Calu3 (cell line): ENCODE data around the gene COPZ1. TPM values are rescaled to one million over a fixed set of nuclear protein-coding genes. Genes with fewer than 3 reads are reported as not detected.

Source experiments
- BruUV-seq: library from RNA; stranded (reverse); fragments of 400-500 nt; replicated peaks from 2 replicates; lab custom pipeline; 2021; lab: Mats Ljungman, UMichigan
- CTCF ChIA-PET: fragments of 300-600 bp; sonication (Branson Sonifier 250); formaldehyde crosslinking; loops from one replicate; lab custom pipeline; 2022; ENCODE audit warnings: antibody characterized with exemption; lab: Charles Lee
- DNase-seq: peaks from one replicate; pipeline ENCODE4 v3.0.0; 2022
- H3K27ac Mint-ChIP-seq: one replicate; pipeline ENCODE4 v1.8.0; 2022; ENCODE audit warnings: mixed read lengths; ENCODE audit not compliant: unreplicated experiment
- H3K27me3 Mint-ChIP-seq: one replicate; pipeline ENCODE4 v1.8.0; 2022; ENCODE audit warnings: mixed read lengths; ENCODE audit not compliant: unreplicated experiment
- H3K36me3 Mint-ChIP-seq: one replicate; pipeline ENCODE4 v1.8.0; 2022; ENCODE audit warnings: mild to moderate bottlenecking, moderate library complexity, mixed read lengths; ENCODE audit not compliant: insufficient read depth, unreplicated experiment
- H3K4me1 Mint-ChIP-seq: one replicate; pipeline ENCODE4 v1.8.0; 2022; ENCODE audit warnings: mild to moderate bottlenecking, low read depth, mixed read lengths; ENCODE audit not compliant: unreplicated experiment
- H3K4me3 Mint-ChIP-seq: one replicate; pipeline ENCODE4 v1.8.0; 2022; ENCODE audit warnings: mild to moderate bottlenecking, low read depth, moderate library complexity, mixed read lengths; ENCODE audit not compliant: unreplicated experiment
- H3K9me3 Mint-ChIP-seq: one replicate; pipeline ENCODE4 v1.8.0; 2022; ENCODE audit warnings: low read depth, mixed read lengths; ENCODE audit not compliant: unreplicated experiment
- CTCF ChIP-seq: fragments of 200-600 bp; IDR thresholded peaks from one replicate; pipeline ENCODE4 v1.8.0; 2022; ENCODE audit warnings: antibody characterized with exemption; ENCODE audit not compliant: unreplicated experiment
- intact Hi-C: fragments of 100-400 bp; cut with micrococcal nuclease; formaldehyde crosslinking; loops from one replicate; pipeline ENCODE4 v1.10.0; 2022; ENCODE audit not compliant: unreplicated experiment
- total RNA-seq: library from RNA; stranded (reverse); gene quantifications from 2 replicates; pipeline ENCODE4 v1.2.3, GENCODE V29; 2022

COPZ1 gene
- total RNA-seq, 1 experiment from 2014 or later: 173 TPM

- H3K9me3 Mint-ChIP-seq: no peaks in the 10 kb centered on the region
- no peaks in the 10 kb centered on the region for H3K27me3 Mint-ChIP-seq
- no peak for DNase-seq
- H3K4me1 Mint-ChIP-seq: peaks cover 25% of the 10 kb centered on the region
- BruUV-seq: no TSS peak
- no peak overlapping the region for H3K4me3 Mint-ChIP-seq
- no peaks in the 10 kb centered on the region for H3K36me3 Mint-ChIP-seq
- TF ChIP-seq CTCF: no peak
- H3K27ac Mint-ChIP-seq: no peak overlapping the region
- intact Hi-C loops: no loop called here
- CTCF ChIA-PET: interaction anchor here (1.4 kb wide), 1 partner anchor 134 kb away, joined by 3 read pairs; no protein-coding TSS in a partner anchor
These were observed 60.5 kb downstream of the COPZ1 start for GRCh38 chr12:54385251-54385914.

GRCh38 chr12:54386403-54387113, 61.6 kb downstream of the COPZ1 start:
- H3K9me3 Mint-ChIP-seq: no peaks in the 10 kb centered on the region
- CTCF ChIA-PET: interaction anchor here (1.4 to 1.8 kb wide), 4 partner anchors 13 to 135 kb away, joined by 3 to 8 read pairs (median 4); no protein-coding TSS in a partner anchor
- intact Hi-C loops: no loop called here
- no peak for TF ChIP-seq CTCF
- no peak overlapping the region for H3K4me3 Mint-ChIP-seq
- no peak overlapping the region for H3K27ac Mint-ChIP-seq
- BruUV-seq: no TSS peak
- H3K36me3 Mint-ChIP-seq: no peaks in the 10 kb centered on the region
- no peak for DNase-seq
- peaks cover 5% of the 10 kb centered on the region for H3K27me3 Mint-ChIP-seq
- H3K4me1 Mint-ChIP-seq: peaks cover 25% of the 10 kb centered on the region

- CTCF ChIA-PET: interaction anchor here (1.4 to 1.8 kb wide), 4 partner anchors 12 to 135 kb away, joined by 3 to 8 read pairs (median 4); no protein-coding TSS in a partner anchor
- intact Hi-C loops: no loop called here
- H3K4me3 Mint-ChIP-seq: no peak overlapping the region
- H3K27ac Mint-ChIP-seq: no peak overlapping the region
- BruUV-seq: no TSS peak
- no peaks in the 10 kb centered on the region for H3K36me3 Mint-ChIP-seq
- no peaks in the 10 kb centered on the region for H3K9me3 Mint-ChIP-seq
- no peak for TF ChIP-seq CTCF
- peaks cover 25% of the 10 kb centered on the region for H3K4me1 Mint-ChIP-seq
- peaks cover 10% of the 10 kb centered on the region for H3K27me3 Mint-ChIP-seq
- DNase-seq: no peak
These were observed 62.2 kb downstream of the COPZ1 start for GRCh38 chr12:54387114-54387467.

GRCh38 chr12:54388237-54389133, 63.6 kb downstream of the COPZ1 start:
- Mint-ChIP-seq H3K27ac (no peak overlapping the region), H3K27me3 (peaks cover 24% of the 10 kb centered on the region), H3K9me3 (no peaks in the 10 kb centered on the region), H3K4me3 (no peak overlapping the region), H3K4me1 (peaks cover 25% of the 10 kb centered on the region), H3K36me3 (no peaks in the 10 kb centered on the region)
- no peak for DNase-seq
- CTCF ChIA-PET: interaction anchor here (0.6 to 1.8 kb wide), 6 partner anchors 9 to 1970 kb away, joined by 4 to 8 read pairs (median 5); partner anchors contain the start of gene COPZ1
- TF ChIP-seq CTCF: no peak
- intact Hi-C loops: no loop called here
- BruUV-seq: no TSS peak
